Endometrial microvascular endothelial cells (primary cell): ENCODE results near the gene SNX27. TPM values are rescaled to one million over a fixed set of nuclear protein-coding genes. Genes with fewer than 3 reads are reported as not detected.

Source experiments
- in situ Hi-C: cut with HindIII; loops from 2 replicates; pipeline ENCODE4 v1.10.0; 2017; ENCODE audit warnings: low sequenced_read_pairs, low pct_unique_long_range_greater_than_20kb; ENCODE audit errors: inconsistent ontology term
- total RNA-seq: library from RNA; depleted of rRNA; stranded (reverse); fragments of >200 nt; gene quantifications from one replicate; pipeline ENCODE4 v1.2.3, GENCODE V29; 2015; ENCODE audit errors: inconsistent ontology term

The SNX27 gene
- total RNA-seq, 1 donor from 2014 or later = 15.9 TPM

GRCh38 chr1:151689494-151689893, 77.6 kb downstream of the SNX27 start:
- in situ Hi-C loops = no loop called here

DNA sequence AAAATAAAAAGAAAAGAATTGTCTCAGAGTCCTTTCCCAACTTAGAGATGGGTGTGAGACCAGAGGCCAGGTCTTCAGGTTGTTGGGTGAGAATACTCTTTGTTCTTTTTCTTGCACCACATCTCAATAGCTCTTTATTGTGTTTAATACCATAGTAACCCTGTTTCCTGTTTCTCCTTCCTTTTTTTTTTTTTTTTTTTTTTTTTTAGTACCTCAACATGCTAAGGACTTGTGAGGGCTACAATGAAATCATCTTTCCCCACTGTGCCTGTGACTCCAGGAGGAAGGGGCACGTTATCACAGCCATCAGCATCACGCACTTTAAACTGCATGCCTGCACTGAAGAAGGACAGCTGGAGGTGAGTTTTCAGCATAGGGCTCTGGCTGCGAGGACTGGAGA, 80.4 kb downstream of the SNX27 start:
- in situ Hi-C loops = no loop called here

DNA sequence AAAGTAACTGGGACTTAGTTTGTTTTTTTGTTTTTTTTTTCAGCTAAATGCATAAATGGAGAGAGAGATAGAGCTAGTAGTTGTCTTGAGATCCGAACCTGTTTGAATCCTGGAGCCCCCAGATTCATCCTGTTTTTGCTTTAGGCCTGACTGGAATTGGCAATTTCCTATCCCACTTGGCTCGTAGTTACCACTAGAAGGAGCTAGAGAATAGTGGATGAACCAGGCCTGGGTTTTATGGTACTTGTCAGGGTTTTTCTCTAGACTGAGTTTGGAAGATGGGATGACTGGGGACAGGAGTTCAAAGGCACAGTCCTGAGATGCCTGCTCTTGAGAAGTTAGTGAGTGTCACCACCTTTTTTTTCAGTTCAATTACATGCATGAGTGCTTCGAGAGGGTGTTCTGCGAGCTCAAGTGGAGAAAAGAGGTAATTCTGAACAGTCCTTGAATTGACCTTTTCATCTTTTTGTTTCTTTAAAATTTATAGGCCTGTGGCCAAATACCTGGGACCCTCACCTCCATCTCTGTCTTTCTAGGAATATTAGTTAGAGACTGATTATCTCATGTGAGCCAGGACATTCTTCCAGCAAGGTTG, 81.3 kb downstream of the SNX27 start:
- in situ Hi-C loops = no loop called here

DNA sequence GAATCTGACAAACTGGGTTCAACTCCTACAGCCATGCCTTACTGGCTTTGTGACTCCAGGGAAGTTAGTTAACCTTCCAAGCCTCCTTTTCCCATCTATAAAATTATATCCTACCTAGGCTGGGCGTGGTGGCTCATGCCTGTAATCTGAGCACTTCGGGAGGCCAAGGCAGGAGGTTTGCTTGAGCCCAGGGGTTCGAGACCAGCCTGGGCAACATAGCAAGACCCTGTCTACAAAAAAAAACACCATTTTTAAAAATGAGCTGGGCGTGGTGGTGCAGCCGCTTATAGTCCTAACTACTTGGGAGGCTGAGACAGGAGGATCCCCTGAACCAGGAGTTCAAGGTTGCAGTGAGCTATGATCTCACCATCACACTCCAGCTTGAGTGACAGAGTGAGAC, 89.7 kb downstream of the SNX27 start:
- in situ Hi-C loops = no loop called here

DNA sequence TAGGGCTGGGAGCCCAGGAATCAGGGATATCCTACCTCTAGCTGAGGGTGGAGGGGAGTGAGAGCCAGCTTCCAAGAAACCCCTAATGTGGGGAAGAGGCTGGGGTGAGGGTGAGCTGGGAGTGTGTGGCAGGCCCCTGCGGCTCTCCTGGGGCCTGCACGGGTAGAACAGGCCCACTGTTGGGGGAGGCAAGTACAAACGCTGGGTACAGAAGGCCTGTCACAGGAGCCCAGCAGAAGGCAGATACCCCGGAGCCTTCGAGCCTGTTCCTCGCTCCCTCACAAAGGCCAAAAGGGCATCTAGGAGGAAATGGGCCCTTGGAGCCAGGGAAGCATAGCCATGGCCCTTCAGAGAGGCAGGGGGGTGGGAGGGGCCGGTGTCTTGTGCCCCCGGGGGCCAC, 91.1 kb downstream of the SNX27 start:
- in situ Hi-C loops = no loop called here

- in situ Hi-C loops = no loop called here
These were observed 92.0 kb downstream of the SNX27 start for GRCh38 chr1:151703813-151704212.

- in situ Hi-C loops = no loop called here
These were observed 92.4 kb downstream of the SNX27 start for GRCh38 chr1:151704246-151704645.

DNA sequence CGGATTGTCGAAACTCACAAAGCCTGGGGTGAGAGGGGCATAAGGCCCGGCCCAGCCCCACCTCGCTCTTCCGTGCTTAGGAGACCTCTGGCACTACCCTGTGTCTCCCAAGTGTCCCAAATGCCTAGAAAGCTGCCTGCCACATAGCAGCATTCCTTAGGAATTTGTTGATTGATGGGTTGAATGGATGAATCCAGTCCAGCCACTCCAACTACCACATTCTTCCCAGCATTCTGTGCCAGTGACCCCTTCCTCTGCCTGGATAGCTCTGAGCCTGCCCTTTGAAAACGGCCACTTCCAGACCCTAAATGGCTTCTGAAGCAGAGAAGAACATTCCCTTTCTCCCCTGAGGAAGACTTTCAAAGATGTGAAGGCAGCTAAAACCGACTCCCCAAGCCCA, 93.3 kb downstream of the SNX27 start:
- in situ Hi-C loops = no loop called here

DNA sequence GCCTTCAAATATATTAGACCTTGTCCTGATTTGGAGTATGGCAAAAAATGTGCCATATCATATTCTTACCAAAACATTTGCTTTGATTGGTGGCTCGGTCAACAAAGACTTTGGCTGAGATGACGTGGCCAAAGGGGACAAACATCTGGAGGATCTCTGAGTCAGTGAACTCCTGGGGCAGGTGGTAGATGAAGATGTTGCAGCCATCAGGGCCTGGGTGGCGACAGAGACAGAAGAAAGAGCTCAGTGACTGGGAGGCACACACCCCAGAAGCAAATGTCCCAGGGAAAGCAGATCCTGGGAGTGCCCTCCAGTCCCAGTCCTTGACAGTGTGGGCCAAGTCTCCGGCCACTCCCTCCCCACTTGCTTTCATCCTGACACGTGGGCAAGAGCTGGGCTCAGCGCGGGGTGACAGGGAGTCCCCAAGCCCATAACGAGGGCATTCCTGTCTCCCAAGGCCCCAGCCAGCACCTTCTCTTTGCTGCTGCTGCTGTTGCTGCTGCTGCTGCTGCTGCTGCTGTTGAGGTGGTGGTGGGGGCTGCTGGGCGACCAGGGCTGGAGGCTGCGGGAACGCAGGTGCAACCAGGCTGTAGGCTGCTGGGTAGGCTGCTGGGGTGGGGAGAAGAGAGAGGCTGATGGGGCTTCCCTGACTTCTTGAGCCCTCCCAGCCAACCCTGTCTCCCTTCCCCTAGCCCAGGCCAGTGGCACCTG, 94.1 kb downstream of the SNX27 start:
- in situ Hi-C loops = no loop called here

- in situ Hi-C loops = no loop called here
These were observed 94.9 kb downstream of the SNX27 start for GRCh38 chr1:151706464-151707415.

GRCh38 chr1:151707541-151708065, 95.8 kb downstream of the SNX27 start:
- in situ Hi-C loops = no loop called here

DNA sequence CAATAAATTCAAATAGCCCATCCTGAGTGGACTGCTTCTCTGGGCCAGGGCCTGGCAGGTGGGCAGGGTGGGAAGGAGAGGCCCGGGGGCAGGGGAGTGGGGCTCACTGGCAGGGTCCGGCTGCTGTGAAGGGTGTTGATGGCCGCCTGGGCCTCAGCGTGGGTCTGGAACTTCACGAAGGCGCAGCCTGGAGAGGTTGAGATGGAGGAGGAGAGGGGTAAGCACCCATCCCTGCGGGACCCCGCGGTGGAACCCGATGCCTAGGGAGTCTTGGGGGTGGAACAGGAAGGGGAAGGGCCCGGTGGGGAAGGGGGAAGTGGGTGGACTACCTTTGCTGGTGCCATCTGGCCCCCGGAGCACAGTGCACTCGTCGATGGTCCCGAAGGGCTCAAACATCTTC, 97.0 kb downstream of the SNX27 start:
- in situ Hi-C loops = no loop called here

DNA sequence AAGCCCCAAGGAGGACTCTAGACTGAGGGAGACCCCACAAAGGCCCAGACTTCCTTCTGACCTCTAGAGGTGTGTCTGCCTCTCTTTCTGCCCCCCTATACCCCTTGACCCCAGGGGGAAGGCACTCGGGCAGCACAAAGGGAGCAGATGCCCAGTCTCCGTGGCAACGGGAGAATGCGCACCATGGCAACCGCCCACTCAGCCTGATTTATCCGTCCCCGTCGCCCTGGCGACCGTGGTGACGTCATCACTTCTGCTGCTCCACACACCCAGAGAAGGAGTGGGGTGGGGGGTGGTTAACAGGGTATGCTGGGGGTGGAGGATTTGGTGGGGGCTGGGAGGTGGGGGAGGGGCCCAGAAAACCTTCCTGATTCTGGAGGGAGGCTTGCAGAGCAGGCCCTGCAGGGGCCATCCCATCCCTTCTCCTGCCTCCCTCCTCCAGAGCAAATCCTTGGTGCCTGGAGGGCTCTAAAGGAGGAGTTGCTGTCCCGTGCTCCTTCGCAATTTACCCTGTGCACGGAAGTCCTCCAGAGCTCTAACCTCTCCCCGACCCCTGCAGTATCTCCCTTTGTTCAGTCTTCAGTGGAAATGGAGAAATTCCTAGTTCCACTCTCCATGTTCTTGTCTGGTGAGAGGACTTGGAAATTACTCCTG, 98.5 kb downstream of the SNX27 start:
- in situ Hi-C loops = no loop called here

DNA sequence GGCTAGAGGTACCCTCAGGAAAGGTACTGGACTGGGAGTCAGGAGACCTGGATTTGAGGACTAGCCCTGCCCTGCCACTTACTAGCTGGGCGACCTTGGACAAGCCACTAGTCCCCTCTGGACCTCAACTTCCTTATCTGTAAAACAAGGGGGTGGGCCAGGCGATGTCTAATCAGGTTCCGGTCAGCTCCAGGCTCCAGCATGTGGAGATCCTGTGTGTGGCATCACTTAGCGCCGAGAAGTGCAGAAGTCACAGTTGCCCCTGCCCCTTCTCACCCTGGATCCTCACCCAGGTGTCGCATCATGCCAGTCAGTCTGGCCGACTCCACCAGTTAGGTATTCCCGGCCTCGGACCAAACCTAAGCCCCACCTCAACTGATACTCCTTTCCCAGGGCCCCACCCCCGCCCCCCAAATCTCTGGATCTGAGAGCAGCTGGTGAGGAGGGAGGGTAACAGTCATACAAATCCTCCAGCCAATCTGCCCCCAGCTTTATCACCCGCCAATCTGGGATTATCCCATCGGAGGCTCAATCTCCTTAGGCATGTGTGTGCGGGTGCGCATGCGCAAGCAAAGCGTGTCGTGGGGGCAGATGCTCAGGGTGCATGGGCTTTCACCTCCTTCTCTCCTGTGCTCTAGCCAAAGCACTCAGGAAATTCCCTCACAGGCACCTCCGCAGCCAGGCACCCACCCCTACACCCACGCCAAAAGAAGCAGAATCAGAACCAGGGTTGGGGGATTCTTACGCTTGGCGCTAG, 99.4 kb downstream of the SNX27 start:
- in situ Hi-C loops = no loop called here

DNA sequence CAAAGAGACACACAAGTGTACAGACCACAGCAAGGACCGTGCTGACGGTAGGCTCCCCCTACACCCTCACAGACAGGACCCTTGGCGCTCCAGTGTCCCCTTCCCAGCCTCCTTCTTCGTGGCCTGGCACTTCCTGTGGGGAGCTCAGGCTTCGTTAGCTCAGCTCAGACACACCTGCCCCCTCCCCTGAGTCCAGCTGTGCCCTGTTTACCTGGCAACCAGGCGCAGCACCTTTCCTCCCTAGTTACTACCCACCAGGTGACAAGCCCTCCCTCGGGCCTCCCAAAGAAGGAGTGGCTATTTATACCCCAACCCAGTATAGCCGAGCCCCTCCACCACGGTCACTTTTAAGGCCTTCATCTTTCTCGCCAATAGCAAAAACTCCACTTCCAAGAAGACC, 100.1 kb downstream of the SNX27 start:
- in situ Hi-C loops = no loop called here

GRCh38 chr1:151713044-151713443, 101.2 kb downstream of the SNX27 start:
- in situ Hi-C loops = no loop called here

DNA sequence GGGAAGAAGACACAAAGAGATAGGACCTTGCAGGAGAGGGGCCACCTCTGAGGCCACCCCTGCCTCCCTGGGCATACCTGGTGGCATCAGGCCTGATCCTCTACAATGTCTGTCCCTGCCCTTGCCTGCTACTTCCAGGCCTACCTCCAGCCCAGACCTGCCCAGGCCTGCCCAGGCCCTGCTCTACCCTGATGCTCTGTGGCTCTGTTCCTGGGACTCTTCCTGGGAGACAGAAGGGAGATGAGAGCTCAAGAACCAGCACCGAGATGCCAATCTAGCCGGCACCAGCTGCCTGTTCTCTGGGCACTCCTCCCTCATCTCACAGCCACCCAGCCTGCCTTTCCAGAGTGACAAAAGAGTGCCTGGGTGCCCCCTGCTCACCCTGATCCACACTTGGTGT, 102.0 kb downstream of the SNX27 start:
- in situ Hi-C loops = no loop called here
